Epithelial cell of proximal tubule (primary cell): ENCODE results near the gene USP15. TPM values are rescaled to one million over a fixed set of nuclear protein-coding genes. Genes with fewer than 3 reads are reported as not detected.

Experiments used
- DNase-seq: peaks from one replicate; pipeline ENCODE4 v3.0.0-alpha.2; 2011; ENCODE audit warnings: low read depth
- H3K4me3 ChIP-seq: 2 replicates; pipeline ENCODE4 v1.5.1; 2011; ENCODE audit warnings: low read depth, mild to moderate bottlenecking, low read length
- total RNA-seq: library from RNA; depleted of rRNA; stranded (reverse); fragments of >200 nt; gene quantifications from 2 replicates; pipeline ENCODE4 v1.2.3, GENCODE V29; 2015
- TF ChIP-seq, protein P1 (sequence below): conservative IDR thresholded peaks from 2 replicates; pipeline ENCODE4 v1.5.1; 2012; ENCODE audit warnings: low read depth, mild to moderate bottlenecking, low read length

The USP15 gene
- total RNA-seq, 1 donor from 2014 or later: 27.6 TPM

DNA sequence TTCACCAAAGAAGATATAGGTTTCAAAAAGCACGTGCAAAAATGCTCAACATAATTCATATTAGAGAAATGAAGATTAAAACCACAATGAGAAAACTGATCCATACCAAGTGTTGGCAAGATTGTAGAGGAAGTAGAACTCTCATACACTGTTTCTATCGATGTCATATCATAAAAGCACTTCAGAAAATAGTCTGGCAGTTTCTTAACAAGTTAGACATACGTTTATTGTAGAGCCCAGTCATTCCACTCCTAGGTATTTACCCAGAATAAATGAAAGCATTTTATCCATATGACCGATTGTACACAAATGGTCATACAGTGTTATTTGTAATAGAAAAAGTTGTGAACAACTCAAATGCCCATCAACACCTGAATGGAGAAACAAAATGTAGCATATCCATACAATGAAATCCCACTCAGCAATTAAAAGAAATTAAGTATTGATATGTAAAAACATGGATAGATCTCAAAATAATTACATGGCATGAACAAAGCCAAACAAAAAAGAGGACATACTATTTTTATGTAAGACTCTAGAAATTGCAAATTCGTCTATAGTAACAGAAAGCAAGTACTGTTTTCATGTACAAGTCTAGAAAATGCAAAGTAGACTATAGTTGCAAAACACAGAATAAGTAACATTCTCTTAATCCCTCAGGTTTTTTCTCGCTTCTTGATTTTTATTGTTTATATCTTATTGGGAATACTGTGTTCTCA is 41.0 kb downstream of the USP15 start:
- TF ChIP-seq, protein P1, sequence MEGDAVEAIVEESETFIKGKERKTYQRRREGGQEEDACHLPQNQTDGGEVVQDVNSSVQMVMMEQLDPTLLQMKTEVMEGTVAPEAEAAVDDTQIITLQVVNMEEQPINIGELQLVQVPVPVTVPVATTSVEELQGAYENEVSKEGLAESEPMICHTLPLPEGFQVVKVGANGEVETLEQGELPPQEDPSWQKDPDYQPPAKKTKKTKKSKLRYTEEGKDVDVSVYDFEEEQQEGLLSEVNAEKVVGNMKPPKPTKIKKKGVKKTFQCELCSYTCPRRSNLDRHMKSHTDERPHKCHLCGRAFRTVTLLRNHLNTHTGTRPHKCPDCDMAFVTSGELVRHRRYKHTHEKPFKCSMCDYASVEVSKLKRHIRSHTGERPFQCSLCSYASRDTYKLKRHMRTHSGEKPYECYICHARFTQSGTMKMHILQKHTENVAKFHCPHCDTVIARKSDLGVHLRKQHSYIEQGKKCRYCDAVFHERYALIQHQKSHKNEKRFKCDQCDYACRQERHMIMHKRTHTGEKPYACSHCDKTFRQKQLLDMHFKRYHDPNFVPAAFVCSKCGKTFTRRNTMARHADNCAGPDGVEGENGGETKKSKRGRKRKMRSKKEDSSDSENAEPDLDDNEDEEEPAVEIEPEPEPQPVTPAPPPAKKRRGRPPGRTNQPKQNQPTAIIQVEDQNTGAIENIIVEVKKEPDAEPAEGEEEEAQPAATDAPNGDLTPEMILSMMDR: no peak
- no peak overlapping the region for H3K4me3 ChIP-seq
- DNase-seq: no peak

DNA sequence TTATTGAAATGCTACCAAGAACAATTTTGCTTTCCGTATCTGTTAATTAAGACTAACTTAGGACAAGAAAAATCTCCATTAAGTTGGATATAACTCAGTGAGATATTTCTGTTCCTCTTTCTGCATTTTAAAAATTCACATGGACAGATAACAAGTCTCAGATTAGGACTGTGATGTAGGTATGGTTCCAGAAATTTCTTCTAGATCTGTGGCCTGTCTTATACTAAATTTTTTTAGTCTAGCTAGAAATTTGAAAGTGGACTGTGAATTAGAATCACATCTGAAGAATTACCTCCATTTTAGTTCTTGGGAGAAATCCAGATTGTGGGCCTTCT is 41.6 kb downstream of the USP15 start:
- no peak overlapping the region for H3K4me3 ChIP-seq
- TF ChIP-seq, protein P1: no peak
- DNase-seq: no peak

- DNase-seq: no peak
- H3K4me3 ChIP-seq: no peak overlapping the region
- TF ChIP-seq, protein P1: no peak
Measured at GRCh38 chr12:62304560-62304959, 44.4 kb downstream of the USP15 start.

GRCh38 chr12:62305778-62306177 is 45.6 kb downstream of the USP15 start:
- DNase-seq: no peak
- no peak overlapping the region for H3K4me3 ChIP-seq
- TF ChIP-seq, protein P1: no peak

GRCh38 chr12:62306569-62307530 is 46.6 kb downstream of the USP15 start:
- no peak for DNase-seq
- TF ChIP-seq, protein P1: no peak
- H3K4me3 ChIP-seq: no peak overlapping the region

DNA sequence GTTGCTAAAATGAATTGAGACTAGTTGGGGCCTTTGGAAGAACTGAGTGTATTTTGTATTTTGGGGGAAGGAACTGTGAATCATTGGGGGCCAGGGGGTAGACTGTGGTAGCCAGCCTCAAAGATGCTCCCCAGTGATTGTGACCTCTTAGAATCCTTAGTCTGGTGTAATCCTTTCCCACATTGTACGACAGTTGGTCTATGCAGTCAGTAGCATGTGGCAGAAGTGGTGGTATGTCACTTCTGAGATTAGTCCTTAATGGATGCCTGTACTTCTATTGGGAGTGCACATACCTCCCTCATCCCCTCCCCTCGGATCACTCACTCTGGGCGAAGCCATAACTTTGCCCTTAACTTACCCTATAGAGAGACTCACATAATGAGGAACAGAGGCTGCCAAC is 48.0 kb downstream of the USP15 start:
- no peak for DNase-seq
- no peak overlapping the region for H3K4me3 ChIP-seq
- TF ChIP-seq, protein P1: no peak
